Mesendoderm (in vitro differentiated cells): ENCODE results near the gene SH3TC2.

Experiments
- DNase-seq: peaks from one replicate; pipeline ENCODE4 v3.0.0; 2013
- H2AK5ac ChIP-seq: 2 replicates; pipeline ENCODE4 v1.6.1; 2013; ENCODE audit warnings: low read length, inconsistent platforms
- H2BK120ac ChIP-seq: 2 replicates; pipeline ENCODE4 v1.6.1; 2013; ENCODE audit warnings: low read depth, mild to moderate bottlenecking, low read length, moderate library complexity, mixed read lengths
- H2BK15ac ChIP-seq: replicated peaks from 2 replicates; pipeline ENCODE4 v1.6.1; 2013; ENCODE audit warnings: low read depth, mild to moderate bottlenecking, moderate library complexity
- H2BK5ac ChIP-seq: 2 replicates; pipeline ENCODE4 v1.6.1; 2013; ENCODE audit warnings: low read length, inconsistent platforms
- H3K18ac ChIP-seq: 2 replicates; pipeline ENCODE4 v1.6.1; 2013; ENCODE audit warnings: mild to moderate bottlenecking, low read length, mixed read lengths
- H3K23ac ChIP-seq: one replicate; pipeline ENCODE4 v1.6.1; 2013; ENCODE audit warnings: low read length
- H3K27ac ChIP-seq: 2 replicates; pipeline ENCODE4 v1.5.1; 2013; ENCODE audit warnings: low read depth, mild to moderate bottlenecking, inconsistent platforms, low read length, moderate library complexity
- H3K27me3 ChIP-seq: 2 replicates; pipeline ENCODE4 v1.6.1; 2013; ENCODE audit warnings: low read length, control low read depth, mild to moderate bottlenecking, inconsistent platforms; ENCODE audit not compliant: insufficient read depth, poor library complexity
- H3K36me3 ChIP-seq: 2 replicates; pipeline ENCODE4 v1.6.1; 2013; ENCODE audit warnings: low read length, inconsistent platforms; ENCODE audit not compliant: control insufficient read depth, insufficient read depth
- H3K4ac ChIP-seq: one replicate; pipeline ENCODE4 v1.6.1; 2013; ENCODE audit warnings: low read depth, mild to moderate bottlenecking, low read length, moderate library complexity
- H3K4me1 ChIP-seq: 2 replicates; pipeline ENCODE4 v1.6.1; 2013; ENCODE audit warnings: low read depth, low read length, inconsistent platforms; ENCODE audit not compliant: control insufficient read depth
- H3K4me2 ChIP-seq: 2 replicates; pipeline ENCODE4 v1.6.1; 2013; ENCODE audit warnings: low read length
- H3K4me3 ChIP-seq: 2 replicates; pipeline ENCODE4 v1.5.1; 2013; ENCODE audit warnings: mild to moderate bottlenecking, low read length
- H3K56ac ChIP-seq: one replicate; pipeline ENCODE4 v1.6.1; 2013; ENCODE audit warnings: low read length
- H3K79me1 ChIP-seq: 2 replicates; pipeline ENCODE4 v1.6.1; 2013; ENCODE audit warnings: low read length, inconsistent platforms
- H3K79me2 ChIP-seq: 2 replicates; pipeline ENCODE4 v1.6.1; 2013; ENCODE audit warnings: mild to moderate bottlenecking, low read length; ENCODE audit not compliant: control insufficient read depth, insufficient read depth
- H3K9ac ChIP-seq: 2 replicates; pipeline ENCODE4 v1.6.1; 2013; ENCODE audit warnings: low read length, inconsistent platforms
- H4K5ac ChIP-seq: one replicate; pipeline ENCODE4 v1.6.1; 2013; ENCODE audit warnings: low read length
- H4K8ac ChIP-seq: one replicate; pipeline ENCODE4 v1.6.1; 2013; ENCODE audit warnings: low read depth, mild to moderate bottlenecking, control low read depth, low read length, moderate library complexity
- WGBS: extraction: QIAGEN DNeasy Blood & Tissue Kit; methylation state at CpG from one replicate; pipeline ENCODE4 v1.1.7; 2013; ENCODE audit warnings: low lambda C conversion rate, missing lambda C conversion rate; ENCODE audit not compliant: insufficient coverage; ENCODE audit errors: extremely low coverage; 5-methylcytosine and 5-hydroxymethylcytosine counted together

The SH3TC2 gene

DNA sequence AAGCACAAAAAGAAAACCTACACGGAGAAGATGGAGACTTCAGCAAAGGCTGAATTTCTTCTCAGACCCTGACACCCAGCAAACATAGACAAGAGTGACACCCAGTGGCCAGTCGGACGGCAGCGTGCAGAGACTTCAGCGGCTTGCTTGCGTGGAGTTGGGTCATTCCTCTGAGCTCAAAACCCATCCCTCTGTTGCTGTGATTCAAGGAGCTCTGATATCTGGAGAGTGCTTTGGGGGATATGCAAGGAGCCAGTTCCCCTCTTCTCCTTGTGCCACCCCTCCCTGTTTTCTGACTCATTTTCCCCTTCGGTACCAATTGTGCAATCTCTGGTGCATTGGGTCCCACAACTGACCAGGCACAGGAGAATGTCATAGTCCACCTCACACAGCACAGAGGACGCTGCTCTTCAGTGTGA is 27.5 kb downstream of the SH3TC2 start:
- Histone ChIP-seq H2BK120ac (no peak overlapping the region), H3K36me3 (no peaks in the 10 kb centered on the region), H3K79me2 (no peaks in the 10 kb centered on the region), H3K27ac (no peak overlapping the region), H2BK5ac (no peak overlapping the region), H4K5ac (no peak overlapping the region), H3K18ac (no peak overlapping the region), H4K8ac (no peak overlapping the region), H3K4ac (no peak overlapping the region), H2AK5ac (no peak overlapping the region), H3K4me2 (no peak overlapping the region), H3K9ac (no peak overlapping the region), H3K4me1 (peaks cover 6% of the 10 kb centered on the region), H3K23ac (no peak overlapping the region), H3K56ac (no peak overlapping the region), H2BK15ac (no peak overlapping the region), H3K79me1 (no peaks in the 10 kb centered on the region), H3K27me3 (no peaks in the 10 kb centered on the region), H3K4me3 (no peak overlapping the region)
- WGBS, result no CpG with 5 or more reads among the region's 8 CpGs
- peak; percentile 81 for DNase-seq

DNA sequence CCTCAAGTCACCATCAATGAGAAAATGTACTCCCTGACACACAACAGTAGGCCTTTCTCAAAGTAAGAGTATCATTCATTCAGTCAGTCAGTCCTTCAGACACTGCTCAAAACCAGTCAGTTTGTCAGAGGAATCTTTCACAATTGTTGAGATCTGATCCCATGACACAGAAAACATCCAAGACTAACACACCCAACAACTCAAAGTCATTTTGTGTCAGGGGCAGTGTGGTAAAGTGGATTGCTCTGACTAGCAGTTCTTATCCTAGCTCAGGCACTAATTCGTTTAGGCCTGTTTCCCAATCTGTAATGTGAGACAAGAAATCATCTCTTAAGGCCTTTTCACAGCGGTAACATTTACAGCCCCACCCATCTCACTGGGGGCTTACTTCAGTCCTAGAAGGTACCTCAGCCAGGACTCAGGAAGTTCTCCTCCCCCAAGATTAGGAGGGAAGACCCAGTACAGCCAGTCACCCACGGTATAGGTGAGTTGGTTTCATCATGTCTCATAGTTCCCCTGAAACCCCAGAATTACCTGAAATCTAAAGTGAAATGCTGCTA is 31.9 kb downstream of the SH3TC2 start:
- Histone ChIP-seq H2BK120ac (no peak overlapping the region), H3K79me1 (no peaks in the 10 kb centered on the region), H3K27ac (no peak overlapping the region), H3K79me2 (no peaks in the 10 kb centered on the region), H2AK5ac (no peak overlapping the region), H3K27me3 (no peaks in the 10 kb centered on the region), H3K4me3 (no peak overlapping the region), H3K56ac (peak overlapping the region; percentile 4), H3K4me2 (no peak overlapping the region), H2BK15ac (no peak overlapping the region), H3K18ac (peak overlapping the region; percentile 4), H3K23ac (no peak overlapping the region), H3K9ac (no peak overlapping the region), H3K36me3 (no peaks in the 10 kb centered on the region), H4K5ac (no peak overlapping the region), H2BK5ac (peak overlapping the region; percentile 12), H4K8ac (no peak overlapping the region), H3K4ac (no peak overlapping the region), H3K4me1 (peaks cover 11% of the 10 kb centered on the region)
- peak; percentile 93 for DNase-seq
- no CpG with 5 or more reads among the region's 3 CpGs for WGBS

DNA sequence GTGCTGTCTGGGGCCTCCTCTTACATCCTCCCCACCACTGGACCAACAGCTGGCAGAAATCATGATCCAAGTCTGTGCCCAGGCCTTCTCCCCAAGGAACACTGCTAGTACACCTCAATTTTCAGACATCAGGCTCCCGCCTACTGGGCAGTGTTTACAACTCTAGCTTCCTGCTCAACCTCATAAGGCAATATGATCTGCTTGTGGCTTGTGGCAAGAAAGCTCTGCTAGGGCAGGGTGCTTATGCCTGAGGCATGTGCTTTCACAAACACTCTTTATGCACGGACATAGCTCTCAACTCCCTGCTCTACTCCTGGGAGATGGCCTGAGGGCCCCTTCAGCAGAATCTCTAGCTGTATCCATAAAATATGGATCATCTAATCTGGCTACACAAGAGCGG is 32.5 kb downstream of the SH3TC2 start:
- no peak overlapping the region for H4K8ac ChIP-seq
- H3K4me1 ChIP-seq, result peaks cover 11% of the 10 kb centered on the region
- H3K79me1 ChIP-seq, result no peaks in the 10 kb centered on the region
- peak overlapping the region; percentile 4 for H3K18ac ChIP-seq
- no peak overlapping the region for H3K4me2 ChIP-seq
- no peaks in the 10 kb centered on the region for H3K79me2 ChIP-seq
- no peak overlapping the region for H3K27ac ChIP-seq
- peak overlapping the region; percentile 48 for H2AK5ac ChIP-seq
- H3K27me3 ChIP-seq, result no peaks in the 10 kb centered on the region
- H3K36me3 ChIP-seq, result no peaks in the 10 kb centered on the region
- no peak for DNase-seq
- peak overlapping the region; percentile 4 for H3K56ac ChIP-seq
- H3K23ac ChIP-seq, result no peak overlapping the region
- no peak overlapping the region for H2BK15ac ChIP-seq
- H2BK5ac ChIP-seq, result peak overlapping the region; percentile 12
- WGBS, result no CpG with 5 or more reads among the region's 3 CpGs
- no peak overlapping the region for H3K4me3 ChIP-seq
- no peak overlapping the region for H3K9ac ChIP-seq
- no peak overlapping the region for H3K4ac ChIP-seq
- H4K5ac ChIP-seq, result no peak overlapping the region
- no peak overlapping the region for H2BK120ac ChIP-seq

DNA sequence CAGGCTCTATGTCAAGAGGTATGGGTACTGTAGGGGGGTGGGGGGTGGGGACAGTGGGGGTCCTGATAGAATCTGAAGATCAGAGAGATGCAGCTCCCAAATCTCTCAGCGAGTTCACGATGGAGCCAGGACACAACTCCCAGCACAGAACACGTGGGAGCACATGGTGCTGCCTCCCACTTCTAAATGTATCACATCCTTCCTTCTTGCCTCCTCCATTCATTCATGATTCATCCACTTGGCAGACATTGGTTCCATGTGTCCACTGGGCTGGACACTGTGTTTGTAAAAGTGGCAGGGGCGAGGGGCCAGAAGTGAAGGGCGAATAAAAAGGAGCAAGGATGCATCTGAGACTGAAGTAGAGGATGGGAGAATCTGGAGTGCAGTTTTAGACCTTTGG is 33.9 kb downstream of the SH3TC2 start:
- Histone ChIP-seq H3K27me3 (no peaks in the 10 kb centered on the region), H2BK5ac (no peak overlapping the region), H4K8ac (no peak overlapping the region), H2AK5ac (no peak overlapping the region), H3K9ac (no peak overlapping the region), H3K18ac (no peak overlapping the region), H3K27ac (no peak overlapping the region), H2BK15ac (no peak overlapping the region), H3K36me3 (no peaks in the 10 kb centered on the region), H3K4me1 (peaks cover 13% of the 10 kb centered on the region), H3K4ac (no peak overlapping the region), H3K56ac (no peak overlapping the region), H3K79me1 (no peaks in the 10 kb centered on the region), H2BK120ac (no peak overlapping the region), H3K23ac (no peak overlapping the region), H3K4me2 (no peak overlapping the region), H3K79me2 (no peaks in the 10 kb centered on the region), H4K5ac (no peak overlapping the region), H3K4me3 (no peak overlapping the region)
- no peak for DNase-seq
- no CpG with 5 or more reads among the region's 5 CpGs for WGBS

DNA sequence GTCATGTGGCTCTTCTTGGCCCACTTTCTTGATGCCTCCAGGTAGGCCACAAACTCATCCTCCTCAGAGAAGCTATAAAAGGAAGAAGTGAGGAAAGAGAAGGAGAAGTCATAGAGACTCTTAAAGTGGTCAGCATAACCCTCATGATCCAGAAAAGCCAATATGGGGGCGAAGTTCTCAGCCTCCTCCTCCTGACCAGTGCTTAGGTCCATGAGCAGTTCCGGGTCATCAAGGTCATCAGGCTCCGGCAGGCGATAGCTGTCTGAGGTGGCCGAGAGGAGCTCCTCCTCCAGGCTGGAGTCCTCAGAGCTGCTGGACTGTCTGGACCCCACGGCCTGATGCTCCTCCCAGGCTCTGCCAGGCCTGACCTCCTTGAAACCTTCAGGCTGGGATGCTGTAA is 34.7 kb downstream of the SH3TC2 start:
- H3K4me2 ChIP-seq, result no peak overlapping the region
- H3K4me1 ChIP-seq, result peaks cover 13% of the 10 kb centered on the region
- no peak overlapping the region for H4K8ac ChIP-seq
- H2BK120ac ChIP-seq, result no peak overlapping the region
- no peak overlapping the region for H3K4me3 ChIP-seq
- H3K27ac ChIP-seq, result no peak overlapping the region
- H3K18ac ChIP-seq, result no peak overlapping the region
- no peaks in the 10 kb centered on the region for H3K36me3 ChIP-seq
- H3K79me1 ChIP-seq, result no peaks in the 10 kb centered on the region
- H2BK15ac ChIP-seq, result no peak overlapping the region
- no peak for DNase-seq
- H3K23ac ChIP-seq, result no peak overlapping the region
- H2AK5ac ChIP-seq, result no peak overlapping the region
- H3K4ac ChIP-seq, result no peak overlapping the region
- no peak overlapping the region for H3K56ac ChIP-seq
- H3K9ac ChIP-seq, result no peak overlapping the region
- no peak overlapping the region for H2BK5ac ChIP-seq
- no peak overlapping the region for H4K5ac ChIP-seq
- WGBS, result no CpG with 5 or more reads among the region's 6 CpGs
- H3K27me3 ChIP-seq, result no peaks in the 10 kb centered on the region
- no peaks in the 10 kb centered on the region for H3K79me2 ChIP-seq

DNA sequence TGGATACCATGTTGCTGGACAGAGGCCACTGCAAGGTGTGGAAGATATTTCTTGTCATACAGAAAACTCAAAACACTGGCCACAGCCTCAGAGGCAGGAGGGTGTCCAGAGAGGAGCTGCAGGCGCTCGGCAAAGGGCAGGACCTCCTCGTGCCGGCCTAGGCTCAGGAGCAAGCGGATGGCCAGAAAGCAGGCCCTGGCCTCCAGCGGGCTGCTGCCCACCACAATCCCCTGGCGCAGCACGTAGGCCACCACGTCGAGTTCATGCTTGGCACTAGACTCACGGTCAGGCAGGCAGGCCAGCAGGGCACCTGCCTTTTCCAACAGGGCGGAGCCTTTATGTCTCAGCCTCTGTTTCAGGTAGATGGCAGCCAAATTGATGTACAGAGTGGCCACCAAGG is 35.2 kb downstream of the SH3TC2 start:
- Histone ChIP-seq H2AK5ac (no peak overlapping the region), H3K23ac (no peak overlapping the region), H2BK15ac (no peak overlapping the region), H3K4me1 (peaks cover 13% of the 10 kb centered on the region), H3K36me3 (no peaks in the 10 kb centered on the region), H3K79me1 (no peaks in the 10 kb centered on the region), H3K27me3 (no peaks in the 10 kb centered on the region), H3K18ac (no peak overlapping the region), H4K8ac (no peak overlapping the region), H2BK120ac (no peak overlapping the region), H3K4ac (no peak overlapping the region), H3K27ac (no peak overlapping the region), H2BK5ac (no peak overlapping the region), H3K4me2 (no peak overlapping the region), H3K9ac (no peak overlapping the region), H3K56ac (no peak overlapping the region), H3K4me3 (no peak overlapping the region), H4K5ac (no peak overlapping the region), H3K79me2 (no peaks in the 10 kb centered on the region)
- no peak for DNase-seq
- WGBS, result no CpG with 5 or more reads among the region's 12 CpGs
